ENCODE results near the gene KCTD8.

Gene KCTD8
- total RNA-seq = 0 reads per million in 4 donors

DNA sequence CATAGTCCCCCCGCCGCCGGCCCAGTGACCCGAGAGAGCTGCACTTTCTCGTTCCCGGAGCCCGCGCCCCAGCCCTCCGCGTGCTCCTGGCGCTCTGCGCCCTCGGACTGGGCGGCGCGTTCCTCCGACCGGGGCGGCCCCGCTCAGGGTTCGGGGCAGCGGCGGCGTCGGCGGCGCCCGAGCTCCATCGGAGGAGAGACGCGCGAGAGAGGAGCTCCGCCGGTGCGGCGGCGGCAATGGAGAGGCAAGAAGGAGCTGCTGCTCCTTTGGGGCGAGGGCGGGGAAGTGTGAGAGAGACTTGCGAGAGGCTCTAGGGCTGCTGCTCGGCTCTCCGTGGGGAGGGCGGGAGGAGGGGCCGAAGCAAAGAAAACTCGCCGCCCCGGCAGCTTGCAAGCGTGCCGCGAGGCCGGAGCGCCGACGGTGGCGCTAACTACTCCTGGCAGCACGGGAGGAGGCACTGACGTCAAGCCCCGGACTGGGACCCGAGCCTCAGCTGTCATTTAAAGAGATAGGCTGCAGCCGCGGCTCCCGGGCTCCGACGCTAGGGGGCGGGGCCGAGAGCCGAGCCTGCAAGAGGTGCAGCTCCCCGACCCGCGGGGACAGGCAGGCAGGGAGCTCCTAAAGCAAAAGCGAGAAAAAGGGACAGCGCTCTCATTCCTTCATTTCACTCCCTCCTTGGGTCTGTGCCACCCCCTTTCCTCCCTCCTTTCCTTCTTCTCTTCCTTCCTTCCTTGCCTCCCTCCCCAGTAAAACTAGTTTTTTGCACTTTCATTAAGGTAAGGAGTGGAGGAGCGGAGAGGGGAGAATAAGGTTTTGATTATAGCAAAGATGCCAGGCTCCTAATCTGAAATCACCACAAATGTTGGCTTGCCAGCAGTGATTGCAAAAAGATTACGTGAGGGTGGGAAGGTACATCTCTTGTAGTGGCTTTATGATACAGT is at the start of gene KCTD8:
TSS of gene KCTD8 (minus strand) at position 289 of the 941 bp plus-strand sequence.
- peak in 3 of 5 donors; percentile 10 to 77 (median 16) for DNase-seq

DNA sequence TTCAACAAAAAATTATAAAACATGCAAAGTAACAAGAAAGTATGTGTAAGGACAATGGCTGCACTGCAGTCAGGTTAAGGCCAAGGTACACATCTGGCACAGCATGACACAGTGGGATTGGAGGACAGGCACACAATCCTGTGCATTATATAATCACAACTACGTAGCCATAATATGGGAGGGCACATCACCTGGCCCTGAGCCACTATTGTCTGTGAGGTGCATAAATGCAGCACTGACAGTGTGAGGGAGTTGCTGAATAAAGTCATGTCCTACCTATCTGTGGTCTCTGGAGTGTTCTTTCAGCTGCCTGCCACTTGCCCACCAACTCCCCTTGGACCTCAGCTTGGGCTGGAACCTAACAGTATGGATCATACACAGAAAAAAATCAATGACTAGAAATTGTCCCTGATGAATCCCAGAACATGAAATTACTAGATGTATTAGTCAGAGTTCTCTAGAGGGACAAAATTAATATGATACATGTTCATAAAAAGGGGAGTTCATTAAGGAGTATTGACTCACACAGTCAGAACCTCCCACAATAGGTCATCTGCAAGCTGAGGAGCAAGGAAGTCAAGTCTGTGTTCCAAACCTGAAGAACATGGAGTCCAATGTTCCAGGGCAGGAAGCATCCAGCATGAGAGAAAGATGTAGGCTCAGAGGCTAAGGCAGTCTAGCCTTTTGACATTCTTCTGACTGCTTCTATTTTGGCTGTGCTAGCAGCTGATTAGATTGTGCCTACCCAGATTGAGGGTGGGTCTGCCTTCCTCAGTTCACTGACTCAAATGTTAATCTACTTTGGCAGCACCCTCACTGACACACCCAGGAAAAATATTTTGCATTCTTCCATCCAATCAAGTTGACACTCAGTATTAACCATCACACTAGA is 46.4 kb upstream of the KCTD8 start:
- no peak for DNase-seq

DNA sequence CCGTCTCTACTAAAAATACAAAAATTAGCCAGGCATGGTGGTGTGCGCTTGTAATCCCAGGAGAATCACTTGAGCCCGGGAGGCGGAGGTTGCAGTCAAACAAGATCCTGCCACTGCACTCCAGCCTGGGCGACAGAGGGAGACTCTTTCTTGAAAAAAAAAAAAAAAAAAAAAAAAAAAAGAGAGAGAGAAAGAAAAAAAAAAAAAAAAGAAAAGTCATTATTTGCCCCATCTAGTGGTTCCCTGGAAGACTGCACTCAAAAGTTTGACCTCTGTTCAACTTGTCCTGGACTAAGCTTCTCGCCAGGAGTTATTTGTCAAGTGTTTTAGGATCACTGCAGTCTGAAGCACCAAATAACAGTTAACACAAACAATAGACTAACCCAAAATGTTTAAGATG is 45.3 kb upstream of the KCTD8 start:
- DNase-seq = no peak

- no peak for DNase-seq
Measured at GRCh38 chr4:44487341-44487740, 38.7 kb upstream of the KCTD8 start.

DNA sequence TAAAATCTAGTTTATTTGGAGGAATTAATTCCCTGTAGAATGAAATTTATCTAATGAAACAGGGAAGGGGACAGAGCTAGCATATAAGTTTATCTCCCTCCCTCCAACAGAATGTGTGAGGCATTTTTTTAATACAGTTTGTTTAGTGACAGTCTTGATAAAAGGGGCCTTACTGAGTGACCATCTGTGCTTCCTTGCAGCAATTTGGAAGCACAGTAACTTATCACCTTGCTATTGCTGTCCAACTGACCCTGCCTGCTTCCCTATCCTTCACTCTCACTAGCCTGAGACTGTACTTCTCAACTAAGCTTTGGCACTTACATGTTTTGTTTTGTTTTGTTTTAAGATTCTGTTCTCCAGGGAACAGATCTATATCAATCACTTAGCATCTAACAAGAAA is 31.1 kb upstream of the KCTD8 start:
- DNase-seq = no peak

DNA sequence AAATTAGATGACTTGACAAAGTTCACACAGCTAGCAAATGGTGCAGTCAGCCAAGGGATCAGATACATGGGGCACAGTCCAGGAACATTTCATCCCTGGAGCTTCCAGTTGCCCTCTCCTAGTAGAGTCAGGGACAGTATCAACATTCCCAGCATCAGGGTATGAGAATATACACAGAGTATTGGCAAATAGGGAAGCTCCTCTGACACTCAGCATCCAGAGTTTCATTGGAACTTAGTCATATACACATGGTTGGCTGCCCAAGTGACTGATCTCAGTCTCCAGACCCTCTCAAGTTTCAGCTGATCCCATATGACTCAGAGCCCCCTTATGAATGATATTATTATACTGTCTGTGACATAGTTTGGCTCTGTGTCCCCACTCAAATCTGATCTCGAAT is 13.7 kb upstream of the KCTD8 start:
- DNase-seq = no peak

DNA sequence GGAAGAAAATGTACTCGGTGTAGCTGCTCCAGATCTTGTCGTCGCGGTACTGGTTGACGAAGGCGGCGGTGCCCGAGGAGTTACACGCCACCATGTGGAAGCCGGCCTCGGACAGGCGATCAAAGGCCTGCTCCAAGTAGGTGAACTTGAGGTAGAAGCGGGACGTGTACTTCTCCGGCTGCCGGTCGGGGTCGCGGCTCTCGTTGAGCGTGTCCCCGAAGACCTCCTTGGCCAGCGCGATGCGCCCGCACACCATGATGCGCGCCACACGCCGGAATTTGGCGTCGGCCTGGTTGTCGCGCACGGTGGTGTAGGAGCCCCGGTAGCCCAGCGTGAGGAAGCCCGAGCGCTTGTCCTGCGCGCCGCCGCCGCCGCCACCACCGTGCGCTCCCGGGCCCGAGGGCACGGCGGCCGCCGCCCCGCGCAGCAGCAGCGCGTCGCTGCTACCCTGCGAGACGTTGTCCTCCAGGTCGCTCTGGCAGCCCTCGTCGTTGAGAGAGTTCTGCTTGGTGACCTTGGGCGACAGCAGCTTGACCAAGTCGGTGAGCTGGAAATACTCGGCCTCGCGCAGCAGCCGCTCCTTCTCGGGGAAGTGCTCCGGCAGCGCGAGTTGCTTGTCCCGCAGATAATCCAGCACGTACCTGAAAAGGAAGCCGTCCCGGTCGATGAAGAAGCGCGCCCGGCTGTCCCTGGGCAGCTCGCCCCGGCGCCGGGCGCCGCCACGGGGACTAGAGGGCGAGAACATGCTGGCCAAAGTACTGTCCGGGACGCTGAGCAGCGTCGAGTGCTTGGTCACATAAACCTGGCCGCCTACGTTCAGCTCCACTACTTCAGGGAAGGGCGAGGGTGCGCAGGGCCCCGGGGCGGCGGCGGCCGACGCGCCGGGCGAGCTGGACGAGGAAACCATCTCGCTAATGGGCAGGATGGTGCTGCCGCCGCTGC is 775 bp downstream of the KCTD8 start:
- DNase-seq = peak in 2 of 5 donors; percentile 0 to 1

- no peak for DNase-seq
Measured at GRCh38 chr4:44446801-44447562, 1.6 kb downstream of the KCTD8 start.

- no peak for DNase-seq
Measured at GRCh38 chr4:44446191-44446590, 2.4 kb downstream of the KCTD8 start.

GRCh38 chr4:44438687-44439086 is 9.9 kb downstream of the KCTD8 start:
- no peak for DNase-seq

GRCh38 chr4:44434247-44434646 is 14.4 kb downstream of the KCTD8 start:
- no peak for DNase-seq

- DNase-seq = no peak
Measured at GRCh38 chr4:44425614-44426208, 22.9 kb downstream of the KCTD8 start.

DNA sequence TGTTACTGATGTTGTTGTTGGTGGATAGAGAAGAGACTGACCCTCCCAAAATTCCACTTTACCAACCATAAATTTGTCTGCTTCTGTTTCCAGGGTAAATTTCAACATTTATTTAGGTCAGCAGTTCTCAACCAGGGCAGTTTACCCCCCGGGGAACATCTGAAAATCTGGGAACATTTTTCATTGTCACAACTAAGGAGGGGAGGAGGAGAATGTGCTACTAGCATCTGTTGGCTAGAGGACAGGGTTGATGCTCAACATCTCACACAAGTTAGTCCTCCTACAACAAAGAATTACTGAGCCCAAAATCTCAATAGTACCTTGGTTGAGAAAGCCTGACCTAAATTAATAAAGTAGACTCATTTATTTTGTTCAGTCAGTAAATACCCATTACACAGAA is 25.7 kb downstream of the KCTD8 start:
- no peak for DNase-seq

DNA sequence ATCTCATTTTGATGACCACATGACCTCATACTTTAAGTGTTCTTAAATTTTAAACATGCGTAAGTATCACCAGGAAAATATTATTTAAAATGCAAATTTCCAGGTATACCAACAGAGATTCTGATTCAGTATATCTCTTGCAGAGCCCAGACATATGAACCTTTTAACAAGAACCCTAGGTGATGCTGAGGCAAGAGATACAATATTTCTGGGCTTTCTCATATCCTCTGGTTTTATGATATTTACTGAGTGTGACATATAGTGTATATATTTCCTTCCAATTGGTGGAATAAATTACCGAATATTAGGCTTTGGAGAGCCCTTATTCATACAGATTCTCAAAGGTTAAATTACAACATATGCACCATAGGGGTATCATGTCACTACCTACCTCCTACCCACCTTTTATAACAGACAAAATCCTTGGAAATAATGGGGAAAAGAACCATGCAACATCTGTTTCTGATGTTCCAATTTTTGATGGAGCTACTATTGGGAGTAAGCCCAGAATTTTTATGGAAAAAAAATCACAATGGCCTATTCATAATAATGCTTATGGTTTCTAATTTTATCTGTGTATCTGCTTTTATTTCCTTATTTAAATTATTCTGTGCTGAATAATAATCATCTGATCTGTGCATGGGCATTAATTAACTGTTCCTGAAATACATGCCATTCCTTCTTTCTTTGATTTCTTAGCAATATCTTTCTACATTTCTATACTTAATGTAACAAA is 27.1 kb downstream of the KCTD8 start:
- no peak for DNase-seq

DNA sequence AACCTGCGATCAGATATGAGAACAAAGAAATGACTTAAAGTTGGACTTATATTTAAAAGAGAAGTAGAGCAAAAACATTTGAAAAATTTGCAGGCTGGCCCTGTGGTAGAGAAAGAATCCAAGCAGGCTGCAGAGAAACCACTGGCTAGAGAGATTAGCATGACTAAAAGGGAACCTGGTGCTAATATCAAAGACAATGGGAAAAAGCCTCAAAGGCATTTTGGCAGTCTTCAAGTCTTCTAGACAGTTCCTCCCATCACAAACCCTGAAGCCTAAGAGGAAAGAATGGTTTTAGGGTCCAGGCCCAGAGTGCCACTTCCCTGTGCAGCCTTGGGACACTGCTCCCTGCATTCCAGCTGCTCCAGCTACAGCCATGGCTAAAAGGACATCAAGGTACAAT is 33.4 kb downstream of the KCTD8 start:
- DNase-seq = no peak

- no peak for DNase-seq
Measured at GRCh38 chr4:44368413-44369167, 80.0 kb downstream of the KCTD8 start.

GRCh38 chr4:44354172-44354571 is 94.4 kb downstream of the KCTD8 start:
- DNase-seq = no peak

DNA sequence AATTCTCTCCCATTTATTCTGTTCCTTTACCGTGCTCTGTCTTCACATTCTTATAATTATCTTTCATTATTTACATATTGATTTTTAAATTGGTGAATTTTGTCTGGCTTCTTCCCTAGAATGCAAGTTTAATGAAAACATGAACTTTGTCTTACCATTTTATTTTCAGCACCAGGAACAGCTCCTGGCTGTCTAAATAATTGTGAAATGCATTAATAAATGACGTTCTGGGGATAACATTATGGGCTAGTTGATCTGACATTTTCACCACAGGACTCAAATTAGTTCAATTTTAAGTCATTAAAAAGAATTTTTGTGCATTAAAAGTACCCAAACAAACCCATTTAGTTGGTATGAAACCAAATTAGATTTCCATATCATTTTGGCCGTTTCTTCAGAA is 97.5 kb downstream of the KCTD8 start:
- no peak for DNase-seq

- DNase-seq = no peak
Measured at GRCh38 chr4:44342800-44343199, 105.8 kb downstream of the KCTD8 start.

DNA sequence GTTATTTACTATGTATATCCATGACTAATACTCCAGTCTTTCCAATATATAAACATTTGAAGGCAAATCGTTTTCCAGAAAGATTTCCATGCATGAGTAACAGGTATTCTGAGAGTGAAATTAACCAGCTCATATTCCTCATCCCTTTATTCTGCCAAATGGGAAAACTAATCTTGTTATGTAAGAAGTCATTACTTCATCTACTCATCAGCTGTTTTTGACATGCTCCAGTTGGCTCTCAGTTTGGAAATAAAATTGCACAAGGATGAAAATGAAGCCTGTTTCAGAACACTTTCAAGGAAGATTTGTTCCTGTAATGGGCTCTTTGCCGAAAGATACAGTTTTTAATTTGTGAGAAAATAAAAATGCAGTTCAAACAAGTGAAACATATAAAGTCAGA is 121.9 kb downstream of the KCTD8 start:
- no peak for DNase-seq

All from T-helper 1 cell (primary cell).